Endothelial cell (in vitro differentiated cells): ENCODE measurements around the gene VCL. TPM values are rescaled to one million over a fixed set of nuclear protein-coding genes. Genes with fewer than 3 reads are reported as not detected.
"Not testable (repeated sequence)": the region's sequence is repeated elsewhere in the genome, so short reads cannot be mapped to it uniquely, and the experiment has no call there.

Experiments used
- DNase-seq: peaks from one replicate; pipeline ENCODE4 v3.0.0; 2021; ENCODE audit warnings: low spot score
- H3K27ac Mint-ChIP-seq: one replicate; pipeline ENCODE4 v1.8.0; 2021; ENCODE audit warnings: mixed read lengths, inconsistent platforms; ENCODE audit not compliant: unreplicated experiment
- H3K27me3 Mint-ChIP-seq: one replicate; pipeline ENCODE4 v1.8.0; 2021; ENCODE audit warnings: mild to moderate bottlenecking, moderate library complexity, mixed read lengths, inconsistent platforms; ENCODE audit not compliant: unreplicated experiment
- H3K36me3 Mint-ChIP-seq: one replicate; pipeline ENCODE4 v1.8.0; 2021; ENCODE audit warnings: mild to moderate bottlenecking, low read depth, mixed read lengths, inconsistent platforms; ENCODE audit not compliant: unreplicated experiment
- H3K4me1 Mint-ChIP-seq: one replicate; pipeline ENCODE4 v1.8.0; 2021; ENCODE audit warnings: mild to moderate bottlenecking, mixed read lengths, inconsistent platforms; ENCODE audit not compliant: unreplicated experiment
- H3K4me3 Mint-ChIP-seq: one replicate; pipeline ENCODE4 v1.8.0; 2021; ENCODE audit warnings: mild to moderate bottlenecking, mixed read lengths, inconsistent platforms; ENCODE audit not compliant: unreplicated experiment
- H3K9me3 Mint-ChIP-seq: one replicate; pipeline ENCODE4 v1.8.0; 2021; ENCODE audit warnings: mixed read lengths, inconsistent platforms; ENCODE audit not compliant: unreplicated experiment
- total RNA-seq: library from RNA; stranded (reverse); fragmentation: NEBNext Ultra II Directional; extraction: Animal tissue kit (Norgen Biotek cat#: 25700); gene quantifications from one replicate; pipeline ENCODE4 v1.2.1, GENCODE V29; 2021; ENCODE audit not compliant: unreplicated experiment
- TF ChIP-seq, protein P1 (sequence below): fragments of 200-600 bp; sonication (generic); IDR thresholded peaks from one replicate; pipeline ENCODE4 v1.5.0; 2021; ENCODE audit warnings: antibody characterized with exemption; ENCODE audit not compliant: unreplicated experiment

Gene VCL
- total RNA-seq, 1 donor from 2014 or later, result 200 TPM

GRCh38 chr10:74123081-74123480 lies 125.2 kb downstream of the VCL start:
- peaks cover 32% of the 10 kb centered on the region for H3K36me3 Mint-ChIP-seq
- H3K27me3 Mint-ChIP-seq, result peaks cover 3% of the 10 kb centered on the region
- no peak overlapping the region for H3K4me3 Mint-ChIP-seq
- H3K4me1 Mint-ChIP-seq, result peaks cover 9% of the 10 kb centered on the region
- no peak for DNase-seq
- H3K27ac Mint-ChIP-seq, result no peak overlapping the region
- TF ChIP-seq, protein P1, sequence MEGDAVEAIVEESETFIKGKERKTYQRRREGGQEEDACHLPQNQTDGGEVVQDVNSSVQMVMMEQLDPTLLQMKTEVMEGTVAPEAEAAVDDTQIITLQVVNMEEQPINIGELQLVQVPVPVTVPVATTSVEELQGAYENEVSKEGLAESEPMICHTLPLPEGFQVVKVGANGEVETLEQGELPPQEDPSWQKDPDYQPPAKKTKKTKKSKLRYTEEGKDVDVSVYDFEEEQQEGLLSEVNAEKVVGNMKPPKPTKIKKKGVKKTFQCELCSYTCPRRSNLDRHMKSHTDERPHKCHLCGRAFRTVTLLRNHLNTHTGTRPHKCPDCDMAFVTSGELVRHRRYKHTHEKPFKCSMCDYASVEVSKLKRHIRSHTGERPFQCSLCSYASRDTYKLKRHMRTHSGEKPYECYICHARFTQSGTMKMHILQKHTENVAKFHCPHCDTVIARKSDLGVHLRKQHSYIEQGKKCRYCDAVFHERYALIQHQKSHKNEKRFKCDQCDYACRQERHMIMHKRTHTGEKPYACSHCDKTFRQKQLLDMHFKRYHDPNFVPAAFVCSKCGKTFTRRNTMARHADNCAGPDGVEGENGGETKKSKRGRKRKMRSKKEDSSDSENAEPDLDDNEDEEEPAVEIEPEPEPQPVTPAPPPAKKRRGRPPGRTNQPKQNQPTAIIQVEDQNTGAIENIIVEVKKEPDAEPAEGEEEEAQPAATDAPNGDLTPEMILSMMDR, result no peak
- no peaks in the 10 kb centered on the region for H3K9me3 Mint-ChIP-seq

DNA sequence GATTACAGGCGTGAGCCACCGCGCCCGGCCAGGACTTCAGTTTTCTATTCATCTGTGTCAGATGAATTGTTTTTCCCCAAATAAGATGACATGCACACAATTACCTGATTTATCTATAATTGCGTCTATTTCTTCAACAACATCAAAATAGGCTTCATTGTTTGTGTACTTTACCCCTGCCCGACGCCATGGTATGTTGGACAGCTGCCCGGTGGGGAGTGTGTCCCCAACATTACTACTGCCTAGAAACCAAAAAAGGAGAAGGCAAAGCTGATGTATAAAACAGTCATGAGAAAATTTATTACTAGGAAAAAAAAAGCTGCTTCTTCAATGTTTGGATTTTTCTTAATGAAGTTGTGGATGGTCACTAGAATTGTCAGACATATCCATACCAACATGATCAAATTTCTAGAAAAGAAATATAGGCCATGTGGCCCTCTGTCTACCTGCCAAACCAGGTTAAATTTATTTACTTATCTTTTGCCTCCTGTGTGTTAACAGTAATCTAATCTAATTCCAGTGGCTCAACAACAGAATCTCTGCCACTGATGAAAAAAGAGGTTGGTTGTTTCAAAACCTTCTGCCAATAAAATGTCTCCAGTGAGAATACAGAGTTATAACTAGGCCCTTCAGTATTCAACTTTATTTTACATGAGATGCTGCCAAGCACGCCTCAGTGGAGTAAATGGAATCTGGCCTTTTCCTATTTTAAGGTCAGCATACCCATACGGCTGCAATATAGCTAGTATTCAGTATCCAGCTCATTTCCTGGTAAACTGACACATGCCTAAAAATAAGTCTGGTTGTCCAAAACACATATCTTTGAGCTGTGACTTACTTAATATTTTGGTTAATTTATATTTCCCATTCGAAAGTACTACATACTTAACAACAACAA lies 136.3 kb downstream of the VCL start:
- Mint-ChIP-seq H3K36me3 (peaks cover 29% of the 10 kb centered on the region), H3K27me3 (no peaks in the 10 kb centered on the region), H3K4me1 (no peaks in the 10 kb centered on the region), H3K9me3 (no peaks in the 10 kb centered on the region), H3K4me3 (no peak overlapping the region), H3K27ac (no peak overlapping the region)
- TF ChIP-seq, protein P1, result no peak
- no peak for DNase-seq

GRCh38 chr10:74135452-74135851 lies 137.5 kb downstream of the VCL start:
- no peak overlapping the region for H3K4me3 Mint-ChIP-seq
- H3K27me3 Mint-ChIP-seq, result no peaks in the 10 kb centered on the region
- H3K9me3 Mint-ChIP-seq, result no peaks in the 10 kb centered on the region
- DNase-seq, result no peak
- TF ChIP-seq, protein P1, result no peak
- no peak overlapping the region for H3K27ac Mint-ChIP-seq
- H3K4me1 Mint-ChIP-seq, result no peaks in the 10 kb centered on the region
- H3K36me3 Mint-ChIP-seq, result peaks cover 26% of the 10 kb centered on the region

DNA sequence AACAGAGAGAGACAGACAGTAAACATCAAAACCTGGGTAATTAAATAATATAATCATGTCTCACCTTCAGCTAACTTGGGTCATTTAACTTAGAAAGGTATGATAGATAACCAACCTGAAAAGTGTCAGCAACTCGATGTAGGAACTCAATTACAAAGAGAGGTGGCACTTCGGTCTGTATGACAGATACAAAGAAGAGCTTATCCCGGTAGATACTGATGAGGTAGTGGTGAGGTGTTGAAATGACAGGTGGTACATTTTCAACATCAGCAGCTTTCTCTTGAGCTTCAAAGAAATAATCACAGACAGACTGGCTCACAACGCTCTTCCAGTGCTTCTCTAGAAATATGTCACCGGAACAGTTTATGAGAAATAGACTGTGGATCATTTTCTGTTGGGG lies 140.1 kb downstream of the VCL start:
- Mint-ChIP-seq H3K4me3 (no peak overlapping the region), H3K9me3 (no peaks in the 10 kb centered on the region), H3K36me3 (peaks cover 20% of the 10 kb centered on the region), H3K27me3 (no peaks in the 10 kb centered on the region), H3K4me1 (no peaks in the 10 kb centered on the region), H3K27ac (no peak overlapping the region)
- TF ChIP-seq, protein P1, result no peak
- no peak for DNase-seq

DNA sequence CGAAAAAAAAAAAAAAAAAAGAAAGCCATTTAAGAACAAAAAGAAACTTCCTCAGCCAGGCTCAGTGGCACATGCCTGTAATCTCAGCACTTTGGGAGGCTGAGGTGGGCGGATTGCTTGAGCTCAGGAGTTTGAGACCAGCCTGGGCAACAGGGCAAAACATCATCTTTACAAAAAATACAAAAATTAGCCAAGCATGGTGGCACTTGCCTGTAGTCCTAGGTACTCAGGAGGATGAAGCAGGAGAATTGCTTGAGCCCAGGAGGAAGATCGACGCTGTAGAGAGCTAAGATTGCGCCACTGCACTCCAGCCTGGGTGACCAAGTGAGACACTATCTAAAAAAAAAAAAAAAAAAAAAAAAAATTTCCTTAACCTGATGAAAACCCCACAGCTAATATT lies 140.7 kb downstream of the VCL start:
- H3K9me3 Mint-ChIP-seq, H3K4me1 Mint-ChIP-seq: not testable (repeated sequence)

More for the DNA sequence above, 140.7 kb downstream of the VCL start:
- DNase-seq, H3K27ac Mint-ChIP-seq, H3K4me3 Mint-ChIP-seq, H3K27me3 Mint-ChIP-seq: not testable (repeated sequence)
- H3K36me3 Mint-ChIP-seq, result peaks cover 20% of the 10 kb centered on the region
